GM12875 (cell line): Measurements from ENCODE around the gene DSC2.

Experiments
- H3K4me3 ChIP-seq: one replicate; pipeline ENCODE4 v1.5.1; 2011; ENCODE audit warnings: low read depth, low read length, control low read depth
- TF ChIP-seq, protein P1 (sequence below): IDR thresholded peaks from 2 replicates; pipeline ENCODE4 v1.5.1; 2011; ENCODE audit warnings: low read depth, mild to moderate bottlenecking, control low read depth, inconsistent platforms, low read length, moderate library complexity, borderline replicate concordance; ENCODE audit not compliant: insufficient read depth

Gene DSC2

DNA sequence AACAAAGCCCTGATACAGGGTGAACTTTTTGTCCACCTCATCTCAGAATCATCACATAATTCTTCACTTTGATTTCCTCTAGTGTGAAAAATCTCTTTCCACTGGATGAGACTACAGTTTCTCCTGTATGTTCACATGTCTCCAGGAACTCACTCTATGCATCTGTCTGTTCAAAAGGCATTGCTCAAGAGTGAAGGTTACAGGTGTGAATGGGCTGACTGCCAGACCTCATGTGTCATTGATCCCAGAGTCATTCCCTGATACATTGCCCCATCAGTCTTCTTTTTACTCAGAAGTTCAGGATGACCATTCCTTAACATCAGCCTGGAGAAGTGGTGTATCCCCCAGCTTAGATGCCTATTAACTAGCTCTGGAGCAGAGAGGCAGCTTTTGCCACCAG is 55.3 kb downstream of the DSC2 start:
- H3K4me3 ChIP-seq = no peak overlapping the region
- TF ChIP-seq, protein P1, sequence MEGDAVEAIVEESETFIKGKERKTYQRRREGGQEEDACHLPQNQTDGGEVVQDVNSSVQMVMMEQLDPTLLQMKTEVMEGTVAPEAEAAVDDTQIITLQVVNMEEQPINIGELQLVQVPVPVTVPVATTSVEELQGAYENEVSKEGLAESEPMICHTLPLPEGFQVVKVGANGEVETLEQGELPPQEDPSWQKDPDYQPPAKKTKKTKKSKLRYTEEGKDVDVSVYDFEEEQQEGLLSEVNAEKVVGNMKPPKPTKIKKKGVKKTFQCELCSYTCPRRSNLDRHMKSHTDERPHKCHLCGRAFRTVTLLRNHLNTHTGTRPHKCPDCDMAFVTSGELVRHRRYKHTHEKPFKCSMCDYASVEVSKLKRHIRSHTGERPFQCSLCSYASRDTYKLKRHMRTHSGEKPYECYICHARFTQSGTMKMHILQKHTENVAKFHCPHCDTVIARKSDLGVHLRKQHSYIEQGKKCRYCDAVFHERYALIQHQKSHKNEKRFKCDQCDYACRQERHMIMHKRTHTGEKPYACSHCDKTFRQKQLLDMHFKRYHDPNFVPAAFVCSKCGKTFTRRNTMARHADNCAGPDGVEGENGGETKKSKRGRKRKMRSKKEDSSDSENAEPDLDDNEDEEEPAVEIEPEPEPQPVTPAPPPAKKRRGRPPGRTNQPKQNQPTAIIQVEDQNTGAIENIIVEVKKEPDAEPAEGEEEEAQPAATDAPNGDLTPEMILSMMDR = no peak

DNA sequence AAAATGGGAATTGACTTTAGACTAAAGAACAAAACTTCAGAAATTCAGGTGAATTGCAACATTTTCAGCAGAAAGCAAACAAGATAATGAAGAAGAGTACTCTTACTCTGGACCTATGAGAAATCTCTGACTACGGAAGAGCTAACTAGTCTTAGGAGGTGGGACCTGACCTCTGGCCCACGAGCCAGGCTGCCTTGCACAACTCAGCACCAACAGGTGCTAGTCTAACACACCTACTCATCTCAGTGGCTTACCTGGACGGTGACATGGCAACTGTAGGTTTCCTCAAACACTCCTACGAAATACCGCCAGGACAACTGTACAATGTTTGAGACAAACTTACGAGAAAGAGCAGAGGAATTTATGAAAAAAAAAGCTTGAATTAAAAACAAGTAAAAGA is 56.6 kb downstream of the DSC2 start:
- no peak overlapping the region for H3K4me3 ChIP-seq
- TF ChIP-seq, protein P1 = no peak

DNA sequence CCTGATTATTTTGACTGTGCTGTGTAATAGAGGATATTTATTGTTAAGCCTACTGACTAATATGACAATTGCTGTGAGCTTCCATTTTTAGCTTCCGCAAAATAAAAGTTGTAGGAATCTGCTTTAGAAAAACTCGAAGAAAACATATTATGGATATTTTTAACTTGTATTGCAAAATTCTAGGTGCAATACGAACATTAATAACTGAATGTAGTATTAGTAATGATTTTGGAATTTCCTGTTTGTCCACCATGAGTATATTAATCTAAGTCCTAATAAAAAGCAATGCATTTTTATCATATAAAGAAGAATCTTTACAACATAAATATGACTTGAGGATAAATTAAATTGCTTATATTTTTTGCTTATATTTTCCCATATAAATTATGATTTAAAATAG is 57.3 kb downstream of the DSC2 start:
- TF ChIP-seq, protein P1 = no peak
- H3K4me3 ChIP-seq = no peak overlapping the region

DNA sequence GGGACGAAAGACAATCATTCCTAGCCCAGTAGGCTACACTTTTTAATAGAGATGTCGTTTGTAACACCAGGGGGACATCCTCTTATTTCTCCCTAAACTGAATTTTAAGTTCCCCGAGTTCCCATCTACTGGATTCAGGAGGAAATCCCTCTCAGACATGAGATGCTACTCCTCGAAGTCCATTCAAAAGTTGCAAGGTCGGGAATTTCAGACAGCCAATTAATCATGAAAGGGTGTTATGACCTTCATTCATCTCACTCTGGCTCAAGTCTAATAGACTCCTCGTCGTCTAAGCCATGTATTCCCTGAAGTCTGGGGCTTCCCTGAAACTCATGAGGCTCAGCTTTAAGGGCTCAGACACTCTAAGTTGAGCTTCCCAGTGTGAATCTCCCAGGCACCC is 58.5 kb downstream of the DSC2 start:
- H3K4me3 ChIP-seq = no peak overlapping the region
- TF ChIP-seq, protein P1 = no peak

DNA sequence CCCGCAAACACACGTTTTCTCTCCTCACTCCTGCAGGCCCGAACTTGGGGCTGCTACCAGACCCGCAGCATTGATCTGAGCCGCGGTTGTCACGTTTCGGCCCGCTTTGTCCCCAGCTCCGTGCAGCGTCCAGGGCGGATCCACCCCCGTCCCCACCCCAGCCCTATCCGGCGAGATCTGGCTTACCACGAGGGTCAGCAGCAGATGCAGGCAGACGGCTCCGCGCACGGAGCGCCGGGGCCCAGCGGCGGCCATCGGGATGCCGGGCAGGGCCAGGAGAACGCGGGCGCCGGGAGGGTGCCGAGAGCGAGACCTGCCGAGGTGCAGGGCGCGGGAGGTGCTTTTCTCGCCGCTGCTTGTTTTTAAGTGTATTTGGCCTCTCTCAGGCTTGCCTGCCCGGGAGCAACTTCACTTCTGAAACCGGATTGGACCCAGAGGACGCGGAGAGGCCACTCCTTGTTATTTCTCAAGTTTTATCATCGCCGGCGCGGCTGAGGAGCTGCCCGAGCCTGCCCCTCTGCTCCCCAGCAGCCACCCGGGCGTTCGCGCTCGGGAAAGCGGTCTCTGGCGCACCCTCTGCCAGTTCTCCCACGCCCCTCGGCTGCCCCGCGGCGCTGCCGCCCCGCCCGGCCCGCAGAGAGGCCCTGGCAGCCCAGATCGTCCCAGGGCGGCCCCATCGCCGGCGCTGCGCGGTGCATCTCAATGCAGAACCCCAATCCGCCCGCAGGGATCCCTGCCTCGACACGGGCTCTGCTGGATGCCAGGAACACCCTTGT is 59.6 kb downstream of the DSC2 start, which contains the start of gene DSC3:
Gene DSC3 (minus strand): TSS at position 337 of the 776 bp plus-strand sequence. CDS start 82 bp downstream, at position 255.
- H3K4me3 ChIP-seq = no peak within 1 kb of the TSS
- TF ChIP-seq, protein P1 = no peak

DNA sequence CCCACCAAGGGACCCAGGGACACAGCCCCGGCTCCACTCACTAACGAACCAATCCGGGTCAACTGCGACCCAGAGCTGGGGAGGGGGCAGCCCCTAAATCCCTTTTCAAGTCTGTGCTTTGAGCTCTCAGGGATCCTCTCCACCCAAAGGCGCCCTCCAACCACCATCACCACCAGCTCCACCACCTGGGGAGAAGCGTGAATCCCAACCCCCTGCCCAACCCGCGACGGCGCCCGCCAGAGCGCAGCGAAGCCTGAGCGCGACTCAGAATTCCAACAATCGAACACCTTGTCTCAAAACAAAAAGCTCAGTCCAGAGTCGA is 60.2 kb downstream of the DSC2 start:
- TF ChIP-seq, protein P1 = no peak
- no peak overlapping the region for H3K4me3 ChIP-seq

DNA sequence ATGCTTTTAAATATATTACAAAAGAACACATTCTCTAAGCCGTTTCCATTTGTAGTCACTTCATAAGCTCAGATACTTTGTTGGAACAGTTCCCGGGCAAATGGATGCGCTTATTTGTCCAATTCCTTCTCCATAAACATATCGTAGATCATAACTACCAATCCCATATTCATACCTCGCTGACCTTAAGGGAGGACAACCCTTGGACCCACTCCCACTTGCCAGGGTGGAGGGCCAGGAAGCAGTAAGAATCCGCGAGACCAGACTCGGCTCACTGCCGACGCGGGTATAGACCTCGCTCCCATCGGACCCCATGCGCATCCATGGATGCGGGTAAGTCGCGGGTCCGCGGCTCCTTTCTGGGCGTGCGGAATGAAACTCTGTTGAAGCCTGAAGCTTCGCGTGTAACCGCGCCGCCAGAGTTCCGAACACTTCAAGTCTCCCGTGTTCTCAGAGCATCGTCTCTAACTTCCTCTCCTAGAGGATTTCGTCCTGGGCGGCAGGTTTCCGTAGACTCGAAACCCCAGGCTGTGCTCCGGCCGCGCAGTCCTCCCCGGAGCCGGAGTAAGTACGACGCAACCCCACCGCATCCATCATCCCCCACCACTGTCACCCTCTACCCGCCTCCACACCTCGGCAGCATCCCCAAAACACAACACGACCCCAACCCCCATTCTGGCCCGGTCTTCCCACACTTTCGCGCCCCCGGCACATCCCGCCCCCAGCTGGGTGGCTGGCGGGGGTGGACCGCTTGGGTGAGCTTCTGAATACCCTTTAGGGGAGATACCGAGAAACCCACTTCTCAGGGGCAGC is 60.7 kb downstream of the DSC2 start:
- no peak overlapping the region for H3K4me3 ChIP-seq
- TF ChIP-seq, protein P1 = no peak
